Brain microvascular endothelial cell (primary cell): ENCODE measurements around the gene KIAA0825.
"Not testable (repeated sequence)": the region's sequence is repeated elsewhere in the genome, so short reads cannot be mapped to it uniquely, and the experiment has no call there.

Experiments
- DNase-seq: peaks from one replicate; pipeline ENCODE4 v3.0.0-alpha.2; 2020
- H3K27ac ChIP-seq: fragments of 250-450 bp; sonication (Bioruptor Pico); 2 replicates; pipeline ENCODE4 v1.5.1; 2020; ENCODE audit warnings: mild to moderate bottlenecking, moderate library complexity
- H3K27me3 ChIP-seq: fragments of 250-450 bp; sonication (Bioruptor Pico); replicated peaks from 2 replicates; pipeline ENCODE4 v1.5.1; 2020; ENCODE audit warnings: mild to moderate bottlenecking
- H3K36me3 ChIP-seq: fragments of 250-450 bp; sonication (Bioruptor Pico); replicated peaks from 2 replicates; pipeline ENCODE4 v1.5.1; 2020; ENCODE audit warnings: mild to moderate bottlenecking
- H3K4me3 ChIP-seq: 2 replicates; pipeline ENCODE4 v1.5.1; 2011; ENCODE audit warnings: low read depth, mild to moderate bottlenecking, control low read depth, low read length, moderate library complexity
- in situ Hi-C: cut with HindIII; loops from 2 replicates; pipeline ENCODE4 v1.10.0; 2017; ENCODE audit warnings: low sequenced_read_pairs, low pct_ligation_motif_present
- TF ChIP-seq, protein P1 (sequence below): IDR thresholded peaks from 2 replicates; pipeline ENCODE4 v1.5.1; 2011; ENCODE audit warnings: low read depth, mild to moderate bottlenecking, moderate library complexity, low read length, control low read depth, inconsistent platforms; ENCODE audit errors: missing control alignments

Gene KIAA0825

GRCh38 chr5:94154672-94155071 is 463.7 kb downstream of the KIAA0825 start:
- DNase-seq = no peak

DNA sequence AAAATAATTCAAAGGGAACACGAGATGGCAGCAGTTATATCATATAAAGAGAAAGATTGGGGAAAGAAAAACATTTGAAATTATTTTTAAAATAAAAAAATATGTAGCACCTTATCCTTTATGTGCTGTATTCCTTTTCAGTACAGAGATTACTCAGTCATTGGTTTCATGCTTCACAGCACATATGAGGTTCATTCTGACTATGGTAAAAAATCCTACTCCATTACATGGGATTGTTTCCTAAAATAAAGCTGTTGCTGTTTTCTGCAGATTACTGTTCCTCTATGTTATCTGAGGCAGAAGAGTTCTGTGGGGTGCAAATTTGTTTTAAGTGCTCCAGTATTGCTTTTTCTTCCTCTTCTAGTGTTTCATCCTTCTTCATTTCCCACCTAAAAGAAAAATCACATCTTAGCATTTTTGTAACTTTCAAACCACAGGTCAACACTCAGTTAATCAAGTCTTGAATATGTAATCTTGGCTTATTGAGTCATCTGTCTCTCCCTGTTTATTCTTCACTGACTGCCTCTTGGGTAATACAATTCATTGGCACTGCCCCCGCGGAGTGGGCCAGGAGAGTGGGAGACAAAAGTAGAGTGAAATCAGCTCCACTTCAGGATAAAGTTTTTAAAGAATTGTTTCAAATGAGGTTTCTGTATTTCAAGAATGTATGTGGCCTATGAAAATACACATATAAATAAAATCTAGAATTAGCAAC is 464.5 kb downstream of the KIAA0825 start:
- in situ Hi-C loops = no loop called here
- no peak overlapping the region for H3K4me3 ChIP-seq
- no peak overlapping the region for H3K27ac ChIP-seq
- no peaks in the 10 kb centered on the region for H3K27me3 ChIP-seq
- TF ChIP-seq, protein P1, sequence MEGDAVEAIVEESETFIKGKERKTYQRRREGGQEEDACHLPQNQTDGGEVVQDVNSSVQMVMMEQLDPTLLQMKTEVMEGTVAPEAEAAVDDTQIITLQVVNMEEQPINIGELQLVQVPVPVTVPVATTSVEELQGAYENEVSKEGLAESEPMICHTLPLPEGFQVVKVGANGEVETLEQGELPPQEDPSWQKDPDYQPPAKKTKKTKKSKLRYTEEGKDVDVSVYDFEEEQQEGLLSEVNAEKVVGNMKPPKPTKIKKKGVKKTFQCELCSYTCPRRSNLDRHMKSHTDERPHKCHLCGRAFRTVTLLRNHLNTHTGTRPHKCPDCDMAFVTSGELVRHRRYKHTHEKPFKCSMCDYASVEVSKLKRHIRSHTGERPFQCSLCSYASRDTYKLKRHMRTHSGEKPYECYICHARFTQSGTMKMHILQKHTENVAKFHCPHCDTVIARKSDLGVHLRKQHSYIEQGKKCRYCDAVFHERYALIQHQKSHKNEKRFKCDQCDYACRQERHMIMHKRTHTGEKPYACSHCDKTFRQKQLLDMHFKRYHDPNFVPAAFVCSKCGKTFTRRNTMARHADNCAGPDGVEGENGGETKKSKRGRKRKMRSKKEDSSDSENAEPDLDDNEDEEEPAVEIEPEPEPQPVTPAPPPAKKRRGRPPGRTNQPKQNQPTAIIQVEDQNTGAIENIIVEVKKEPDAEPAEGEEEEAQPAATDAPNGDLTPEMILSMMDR = no peak
- H3K36me3 ChIP-seq = no peaks in the 10 kb centered on the region
- no peak for DNase-seq

More at GRCh38 chr5:94154672-94155071, 463.7 kb downstream of the KIAA0825 start:
- no peak overlapping the region for H3K4me3 ChIP-seq
- H3K36me3 ChIP-seq = no peaks in the 10 kb centered on the region
- no peak overlapping the region for H3K27ac ChIP-seq
- H3K27me3 ChIP-seq = no peaks in the 10 kb centered on the region
- in situ Hi-C loops = no loop called here
- TF ChIP-seq, protein P1 = no peak

DNA sequence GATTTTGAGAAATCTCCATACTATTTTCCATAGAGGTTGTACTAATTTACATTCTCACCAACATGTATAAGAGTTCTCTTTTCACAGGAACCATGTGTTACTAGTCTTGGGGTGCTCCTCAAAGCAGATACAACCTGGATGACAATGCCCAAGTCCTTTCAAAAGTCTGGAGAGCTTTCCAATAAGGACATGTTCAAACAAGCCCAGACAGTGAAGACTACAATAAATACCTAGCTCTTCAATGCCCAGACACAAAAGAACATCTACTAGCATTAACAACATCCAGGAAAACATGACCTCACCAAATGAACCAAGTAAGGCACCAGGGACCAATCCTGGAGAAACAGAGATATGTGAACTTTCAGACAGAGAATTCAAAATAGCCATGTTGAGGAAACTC is 474.8 kb downstream of the KIAA0825 start:
- DNase-seq, in situ Hi-C loops, H3K27ac ChIP-seq, H3K27me3 ChIP-seq, H3K36me3 ChIP-seq, H3K4me3 ChIP-seq: not testable (repeated sequence)

- TF ChIP-seq, protein P1 = no peak
- in situ Hi-C loops = no loop called here
- H3K27me3 ChIP-seq = no peaks in the 10 kb centered on the region
Measured at GRCh38 chr5:94140300-94140699, 478.1 kb downstream of the KIAA0825 start.

DNA sequence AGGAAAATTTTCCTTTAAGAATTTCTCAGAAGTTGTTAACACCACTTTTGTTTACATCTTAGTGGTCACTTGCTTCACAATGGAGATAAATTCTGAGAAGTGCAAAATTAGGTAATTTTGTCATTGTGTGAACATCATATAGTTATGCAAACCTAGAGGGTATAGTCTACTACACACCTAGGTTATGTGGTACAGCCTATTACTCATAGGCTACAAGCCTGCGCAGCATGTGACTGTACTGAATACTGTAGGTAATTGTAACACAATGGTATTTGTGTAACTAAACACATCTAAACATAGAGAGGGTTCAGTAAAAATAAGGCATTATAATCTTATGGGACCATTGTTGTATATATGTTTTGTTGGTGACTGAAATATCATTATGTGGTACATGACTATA is 488.3 kb downstream of the KIAA0825 start:
- DNase-seq = no peak
- H3K27ac ChIP-seq = no peak overlapping the region
- no peak overlapping the region for H3K4me3 ChIP-seq
- H3K27me3 ChIP-seq = no peaks in the 10 kb centered on the region
- TF ChIP-seq, protein P1 = no peak
- in situ Hi-C loops = no loop called here
- H3K36me3 ChIP-seq = no peaks in the 10 kb centered on the region

More at GRCh38 chr5:94140300-94140699, 478.1 kb downstream of the KIAA0825 start:
- no peak for DNase-seq
- H3K4me3 ChIP-seq = no peak overlapping the region
- no peak overlapping the region for H3K27ac ChIP-seq
- H3K36me3 ChIP-seq = no peaks in the 10 kb centered on the region

DNA sequence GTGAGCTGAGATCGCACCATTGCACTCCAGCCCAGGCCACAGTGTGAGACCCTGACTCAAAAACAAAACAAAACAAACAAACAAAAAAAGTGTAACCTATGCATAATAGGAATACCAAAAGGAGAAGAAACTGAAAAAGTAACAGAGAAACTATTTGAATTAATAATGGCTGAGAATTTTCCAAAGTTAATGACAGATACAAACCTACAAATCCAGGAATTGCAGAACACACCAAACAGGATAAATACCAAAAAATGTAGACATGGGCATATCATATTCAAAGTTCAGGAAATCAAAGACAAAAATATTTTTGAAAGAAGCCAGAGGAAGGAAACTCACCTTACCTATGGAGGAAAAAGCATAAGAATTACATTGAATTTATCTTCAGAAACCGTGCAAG is 493.3 kb downstream of the KIAA0825 start:
- H3K36me3 ChIP-seq = no peaks in the 10 kb centered on the region
- H3K4me3 ChIP-seq = no peak overlapping the region
- no peak overlapping the region for H3K27ac ChIP-seq
- TF ChIP-seq, protein P1 = no peak
- in situ Hi-C loops = no loop called here
- H3K27me3 ChIP-seq = no peaks in the 10 kb centered on the region
- no peak for DNase-seq

DNA sequence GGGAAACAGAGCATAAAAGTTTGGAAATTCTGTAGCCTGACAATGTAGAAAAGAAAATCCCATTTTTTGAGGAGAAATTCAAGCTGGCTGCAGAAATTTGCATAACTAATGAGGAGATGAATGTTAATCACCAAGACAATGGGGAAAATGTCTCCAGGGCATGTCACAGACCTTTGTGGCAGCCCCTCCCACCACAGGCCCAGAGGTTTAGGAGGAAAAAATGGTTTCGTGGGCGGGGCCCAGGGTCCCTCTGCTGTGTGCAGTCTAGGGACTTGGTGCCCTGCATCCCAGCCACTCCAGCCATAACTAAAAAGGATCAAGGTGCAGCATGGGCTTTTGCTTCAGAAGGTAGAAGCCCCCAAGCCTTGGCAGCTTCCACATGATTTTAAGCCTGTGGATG is 502.1 kb downstream of the KIAA0825 start:
- H3K27ac ChIP-seq, H3K4me3 ChIP-seq, in situ Hi-C loops: not testable (repeated sequence)

More for the DNA sequence above, 502.1 kb downstream of the KIAA0825 start:
- DNase-seq, H3K27me3 ChIP-seq, H3K36me3 ChIP-seq: not testable (repeated sequence)
